LHCN-M2 (cell line): ENCODE results near the gene TCF7L1. TPM values are rescaled to one million over a fixed set of nuclear protein-coding genes. Genes with fewer than 3 reads are reported as not detected.

Experiments
- DNase-seq: peaks from one replicate; pipeline ENCODE4 v3.0.0-alpha.2; 2012; ENCODE audit warnings: low read depth
- total RNA-seq: library from RNA; depleted of rRNA; stranded (reverse); fragments of >200 nt; gene quantifications from 2 replicates; pipeline ENCODE4 v1.2.3, GENCODE V29; 2014

The TCF7L1 gene
- total RNA-seq, 1 experiment from 2014 or later = 0.46 TPM

DNA sequence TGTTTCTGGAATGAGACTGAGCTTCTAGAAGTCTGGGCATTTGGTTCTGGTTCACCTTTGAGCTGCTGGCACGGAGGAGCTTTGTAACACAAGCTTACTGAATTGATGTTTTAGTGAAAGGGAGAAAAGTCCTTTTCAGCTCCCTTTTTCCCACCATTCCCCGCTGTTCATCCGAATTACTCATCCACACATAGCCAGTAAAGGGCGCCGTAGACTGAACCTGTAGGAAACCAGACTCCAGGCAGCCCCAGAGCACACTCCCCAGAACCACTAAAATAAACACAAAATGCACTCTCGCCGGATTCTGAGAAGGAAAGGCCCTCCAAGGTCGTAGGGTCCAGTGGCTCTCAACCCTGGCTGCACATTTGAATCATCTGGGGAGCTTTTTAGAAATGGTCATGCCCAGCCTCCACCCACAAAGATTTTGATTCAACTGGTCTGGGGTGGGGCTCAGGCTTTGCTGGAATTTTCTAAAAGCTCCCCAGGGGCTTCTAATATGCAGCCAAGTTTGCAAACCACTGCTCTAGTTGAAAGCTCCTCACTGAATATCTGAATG lies 29.6 kb downstream of the TCF7L1 start:
- DNase-seq = peak; percentile 77

- DNase-seq = no peak
Measured at GRCh38 chr2:85163675-85164074, 30.5 kb downstream of the TCF7L1 start.

DNA sequence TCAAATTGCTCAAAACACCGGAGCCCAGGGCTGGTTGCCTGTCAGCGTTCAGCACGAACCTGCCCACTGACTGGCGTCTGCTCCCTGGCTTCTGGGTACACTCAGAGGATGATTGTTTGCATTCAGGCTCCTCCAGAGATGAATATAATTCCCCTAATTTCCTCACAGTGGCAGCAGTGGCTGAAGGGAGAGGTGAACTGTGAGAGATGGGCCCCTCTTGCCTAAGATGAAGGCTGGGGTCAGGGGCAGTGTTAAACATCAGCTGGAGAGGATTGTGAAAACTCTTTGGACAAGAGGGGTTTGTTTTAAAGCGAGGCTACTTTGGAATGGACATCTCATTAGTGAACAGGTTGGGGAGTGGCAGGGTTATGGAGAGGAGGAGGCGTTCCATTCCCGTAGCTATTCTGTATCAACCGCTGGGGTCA lies 31.0 kb downstream of the TCF7L1 start:
- no peak for DNase-seq

GRCh38 chr2:85165088-85165690 lies 32.0 kb downstream of the TCF7L1 start:
- DNase-seq = no peak

- no peak for DNase-seq
Measured at GRCh38 chr2:85166021-85166420, 32.8 kb downstream of the TCF7L1 start.

- no peak for DNase-seq
Measured at GRCh38 chr2:85167479-85167878, 34.3 kb downstream of the TCF7L1 start.

DNA sequence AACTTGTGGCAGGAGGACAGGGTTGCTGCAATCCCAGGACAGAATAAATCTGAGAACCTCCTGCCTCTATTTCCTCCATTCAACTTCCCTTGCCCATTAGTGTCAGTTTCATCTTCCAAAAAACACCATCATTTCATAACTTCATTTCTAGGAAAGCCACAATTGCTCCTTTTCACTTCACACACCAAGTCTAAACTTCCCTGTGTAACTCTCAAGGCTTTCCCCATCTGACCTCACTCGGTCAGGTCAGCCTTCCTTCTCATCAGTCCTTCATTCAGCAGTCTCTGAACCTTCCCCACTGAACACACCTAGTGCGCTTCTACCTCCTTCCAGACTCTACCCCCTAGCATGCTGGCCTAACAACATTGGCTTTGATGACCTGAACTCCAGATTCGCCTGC lies 35.8 kb downstream of the TCF7L1 start:
- DNase-seq = no peak

DNA sequence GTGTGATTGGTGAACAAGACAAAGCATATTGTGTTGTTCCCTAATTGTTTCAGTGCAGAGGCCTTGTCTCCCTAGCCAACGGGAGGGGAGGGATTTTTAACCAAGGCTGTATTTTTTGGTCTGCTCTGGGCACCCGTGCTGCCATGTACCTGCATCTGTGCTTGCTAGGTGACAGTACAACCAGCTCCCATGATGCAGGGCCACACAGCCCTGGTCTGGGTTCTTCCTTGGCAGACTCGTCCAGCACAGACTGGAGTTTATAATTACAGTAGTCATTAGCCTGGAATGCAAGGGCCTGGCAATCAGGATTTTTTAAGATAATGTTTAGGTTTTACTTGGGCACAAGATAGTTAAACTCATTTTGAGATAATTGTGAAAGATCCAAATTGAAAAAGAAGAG lies 36.4 kb downstream of the TCF7L1 start:
- no peak for DNase-seq

- no peak for DNase-seq
Measured at GRCh38 chr2:85170938-85171475, 37.8 kb downstream of the TCF7L1 start.

GRCh38 chr2:85171916-85172315 lies 38.7 kb downstream of the TCF7L1 start:
- no peak for DNase-seq

- DNase-seq = no peak
Measured at GRCh38 chr2:85173909-85174308, 40.7 kb downstream of the TCF7L1 start.

DNA sequence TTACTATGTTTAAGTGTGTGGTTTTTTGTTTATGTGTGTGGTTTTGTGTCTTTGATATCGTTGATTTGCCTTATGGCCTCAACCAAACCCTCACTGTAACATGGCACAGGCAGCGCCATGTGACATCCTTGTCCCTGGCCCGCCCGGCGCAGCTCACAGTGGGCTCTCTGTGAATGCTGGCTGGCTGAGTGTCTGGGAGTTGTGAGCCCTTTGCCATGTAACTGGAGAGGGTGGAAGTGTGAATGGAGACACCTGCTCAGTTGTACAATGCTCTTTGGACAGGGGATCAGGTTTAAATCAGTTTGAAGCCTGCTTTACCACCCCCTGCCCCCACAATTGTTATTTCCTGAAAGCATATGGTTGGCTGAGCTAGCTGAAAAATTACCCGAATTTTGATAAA lies 41.8 kb downstream of the TCF7L1 start:
- DNase-seq = no peak

DNA sequence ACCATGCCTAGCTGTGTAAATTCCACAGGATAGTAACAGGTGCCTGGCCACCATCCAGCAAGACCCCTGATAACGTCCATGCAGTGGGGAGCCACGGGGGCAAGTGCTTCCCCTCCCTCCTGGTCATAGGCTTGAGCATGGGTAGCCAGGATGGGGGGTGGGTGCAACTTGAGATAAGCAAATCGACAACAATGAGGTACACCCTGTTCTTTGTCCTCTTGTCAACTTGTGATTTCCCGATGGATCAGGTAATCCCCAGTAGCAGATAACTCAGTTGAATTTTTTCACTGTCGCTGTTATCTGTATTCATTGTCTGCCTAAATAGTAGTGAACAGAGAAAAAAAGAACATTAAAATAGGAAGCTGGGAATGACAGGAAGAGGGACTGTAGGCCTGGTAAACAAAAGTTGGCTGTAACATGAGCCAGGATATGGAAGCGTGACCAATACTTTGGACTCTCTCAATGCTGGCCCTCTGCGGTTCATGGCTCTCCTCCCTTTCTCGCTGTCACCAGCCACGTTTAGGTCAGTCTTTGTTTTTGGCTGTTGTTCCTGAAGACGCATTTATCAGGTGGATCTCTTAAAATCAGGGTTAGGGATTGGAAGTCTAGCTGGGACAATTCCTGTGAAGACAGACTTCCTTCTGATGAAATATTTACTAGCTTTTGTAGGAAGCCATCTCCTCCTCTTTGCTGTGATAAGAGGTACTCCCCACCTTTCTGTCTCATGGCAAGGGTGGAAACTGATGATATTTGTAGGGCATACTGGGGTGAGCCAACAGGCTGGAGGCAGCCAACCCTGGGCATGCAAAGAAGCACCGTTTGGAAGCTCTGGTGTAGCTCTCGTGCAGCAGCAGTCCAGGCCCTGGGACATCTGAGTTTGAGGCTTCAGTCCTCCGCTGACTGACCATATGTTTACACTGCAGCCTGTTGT lies 42.4 kb downstream of the TCF7L1 start:
- DNase-seq = peak; percentile 42

GRCh38 chr2:85177031-85177824 lies 44.0 kb downstream of the TCF7L1 start:
- DNase-seq = no peak

DNA sequence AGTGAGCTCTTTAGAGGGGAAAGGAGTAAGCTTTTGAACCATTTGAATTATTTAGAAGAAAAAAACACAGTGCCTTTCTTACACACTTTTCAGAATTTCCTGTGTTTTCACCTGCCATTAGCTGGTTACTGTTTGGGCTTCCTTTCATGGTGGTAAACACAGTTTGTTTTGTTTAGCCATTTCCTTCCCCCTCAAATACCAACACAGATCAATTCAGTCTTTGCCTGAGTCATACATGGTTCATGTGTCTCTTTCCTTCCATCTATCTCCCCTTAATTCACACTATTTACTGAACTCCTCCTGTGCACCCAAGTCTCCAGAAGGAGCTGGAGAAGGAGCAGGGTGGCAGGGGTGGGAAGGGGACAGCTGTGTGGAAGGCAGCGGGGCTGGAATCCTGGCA lies 45.0 kb downstream of the TCF7L1 start:
- no peak for DNase-seq

DNA sequence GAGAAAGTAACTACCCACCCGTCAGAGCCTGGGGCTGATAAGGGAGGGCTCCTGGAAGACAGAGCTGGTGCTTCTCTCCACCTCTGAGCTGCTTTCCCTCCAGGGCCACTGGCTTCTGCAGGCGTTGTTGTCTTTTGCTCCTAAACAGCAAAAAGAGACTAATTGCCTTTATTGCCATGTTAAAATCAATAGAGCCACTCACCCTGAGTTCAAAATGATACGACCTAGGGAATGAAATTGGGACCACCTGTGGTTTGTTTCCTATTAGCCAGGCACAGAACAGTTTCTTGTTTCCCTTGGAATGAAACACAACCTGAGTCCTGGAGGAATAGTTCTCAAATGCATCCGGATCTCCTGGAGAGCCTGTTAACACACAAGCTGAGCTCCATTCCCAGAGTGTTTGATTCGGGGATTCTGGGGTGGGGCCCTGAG lies 45.8 kb downstream of the TCF7L1 start:
- no peak for DNase-seq

GRCh38 chr2:85179541-85179940 lies 46.3 kb downstream of the TCF7L1 start:
- no peak for DNase-seq

GRCh38 chr2:85180322-85181133 lies 47.3 kb downstream of the TCF7L1 start:
- no peak for DNase-seq

DNA sequence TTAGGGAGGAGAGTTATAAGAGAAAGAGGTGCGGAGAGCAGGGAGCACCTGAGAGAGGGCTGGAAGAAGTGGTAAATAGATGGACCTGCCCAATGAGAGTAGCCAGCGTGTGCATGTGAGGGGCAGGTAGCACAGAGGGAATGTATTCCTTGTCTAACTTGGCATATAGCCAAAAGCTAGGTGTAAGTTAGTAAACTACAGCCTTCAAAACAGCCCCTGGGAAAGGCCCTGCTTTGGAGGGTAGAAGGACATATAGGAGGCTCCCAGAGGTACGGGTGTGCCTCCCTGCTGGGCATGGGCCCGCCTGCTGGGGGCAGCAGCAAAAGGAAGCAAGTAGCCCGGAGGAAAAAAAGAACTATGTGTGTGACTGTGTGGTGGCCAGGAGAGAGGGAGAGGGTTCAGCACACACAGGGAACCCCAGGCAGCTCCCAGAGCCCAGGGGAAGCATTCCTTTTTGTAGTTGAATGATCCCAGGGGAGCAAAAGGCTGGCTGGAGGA lies 48.0 kb downstream of the TCF7L1 start:
- no peak for DNase-seq

DNA sequence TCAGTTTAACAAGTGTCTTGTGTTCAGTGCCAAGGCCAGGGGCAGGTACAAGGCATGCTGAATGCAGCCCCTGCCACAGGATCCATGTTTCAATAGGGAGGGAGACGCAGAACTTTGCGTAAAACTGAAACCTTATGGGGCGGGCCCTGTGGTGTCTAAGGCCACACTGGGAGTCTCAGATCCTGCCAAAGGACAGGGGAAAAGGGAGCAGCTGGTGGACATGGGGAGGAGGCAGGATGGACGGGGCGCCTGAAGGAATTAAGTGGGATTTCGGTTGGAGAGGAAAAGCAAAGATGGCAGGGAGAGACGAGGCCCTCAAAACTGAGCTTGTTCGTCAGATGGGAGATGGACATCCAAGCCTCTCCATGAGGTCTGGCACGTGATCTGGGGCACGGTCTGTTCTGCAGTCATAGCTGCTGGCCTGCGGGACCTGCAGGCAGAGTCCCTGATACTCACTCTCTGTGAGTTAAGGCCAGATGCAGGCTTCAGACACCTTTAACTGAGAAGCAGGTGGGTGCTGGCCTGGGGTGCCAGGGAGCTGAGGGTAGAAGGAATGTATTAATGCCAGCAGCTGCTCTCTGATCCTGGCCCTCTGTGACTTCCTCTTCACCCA lies 48.8 kb downstream of the TCF7L1 start:
- no peak for DNase-seq
